ENCODE measurements around the gene ANO6. TPM values are rescaled to one million over a fixed set of nuclear protein-coding genes. Genes with fewer than 3 reads are reported as not detected.
A peak's percentile ranks its signal among the peaks of the same experiment; 100 is the strongest.

ANO6 gene
- total and polyA plus RNA-seq, 2 of the 4 experiments (the other 2 are of a cell fraction), result 21.6 to 41.0 TPM

GRCh38 chr12:45282411-45282810 lies 66.5 kb downstream of the ANO6 start:
- H3K4ac ChIP-seq (ENCODE audit: low read depth, low read length), result no peak overlapping the region; the same call in 1 of the 2 replicates
- peaks cover 21% of the 10 kb centered on the region for H3K4me1 ChIP-seq (ENCODE audit: control insufficient read depth, insufficient read depth, low read length)
- no peak overlapping the region for H3K23ac ChIP-seq (ENCODE audit: low read depth, low read length)
- H2AFZ ChIP-seq (replicated peaks; ENCODE audit: low read length, poor library complexity), result no peak overlapping the region
- H4K8ac ChIP-seq (ENCODE audit: low read depth in 2 of 2, low read length in 2 of 2), result no peak overlapping the region
- H4K91ac ChIP-seq (ENCODE audit: insufficient read depth, low read depth, low read length), result no peak overlapping the region
- H2BK5ac ChIP-seq (ENCODE audit: low read depth, low read length, poor library complexity, severe bottlenecking), result no peak overlapping the region
- intact Hi-C loops (cut with micrococcal nuclease) (loop anchor here (5.0 kb wide), 1 partner anchor 105 kb away; no protein-coding TSS in a partner anchor), in situ Hi-C loops (cut with MboI; ENCODE audit: low sequenced_read_pairs) (no loop called here), dilution Hi-C loops (cut with HindIII; ENCODE audit: low sequenced_read_pairs, unreplicated experiment) (no loop called here)
- 0 out of 2 replicates have a peak, but pooled peaks cover 5% of the 10 kb centered on the region for H4K20me1 ChIP-seq (ENCODE audit: insufficient read depth, low read length)
- no peaks in the 10 kb centered on the region for H3K27me3 ChIP-seq (ENCODE audit: control insufficient read depth, insufficient read depth, low read length)
- H2BK15ac ChIP-seq (ENCODE audit: low read depth, low read length), result peak overlapping the region; percentile 28; the same call in 1 of the 3 replicates
- DNase-seq (no peak), ATAC-seq (ENCODE audit: low read depth) (no peak)
- ChIA-PET POLR2A (ENCODE audit: unreplicated experiment) (no interaction called here), CTCF (no interaction called here)
- H3K36me3 ChIP-seq (ENCODE audit: control insufficient read depth, insufficient read depth, low read length), result peaks cover 3% of the 10 kb centered on the region
- peaks cover 36 to 73% of the 10 kb centered on the region in 2 experiments for H3K79me1 ChIP-seq (ENCODE audit: low read depth in 1 of 2, low read length in 2 of 2)
- no peak overlapping the region for H3K27ac ChIP-seq (ENCODE audit: insufficient read depth, low read length)
- WGBS, 2 experiments (ENCODE audit: extremely low coverage in 2 of 2, insufficient read length in 1 of 2), result 93% methylated on average over 2 of the region's 4 CpGs; no CpG with 5 or more reads in 1 of the 2 experiments
- H3K9me3 ChIP-seq (ENCODE audit: control insufficient read depth, insufficient read depth, low read length), result no peaks in the 10 kb centered on the region
- H3K9ac ChIP-seq (ENCODE audit: low read depth, low read length), result no peak overlapping the region
- no peak overlapping the region for H3K56ac ChIP-seq (ENCODE audit: extremely low read depth, insufficient read depth, low read length)
- H3K9me1 ChIP-seq (ENCODE audit: insufficient read depth, low read length), result peaks cover 14% of the 10 kb centered on the region
- no peak overlapping the region for H4K5ac ChIP-seq (ENCODE audit: low read depth, low read length)
- no peak overlapping the region for H2AK5ac ChIP-seq (ENCODE audit: low read depth, low read length)
- TF ChIP-seq SMC3 (IDR thresholded peaks at IDR 0.05; ENCODE audit: low read depth, low read length) (no peak), MAZ (IDR thresholded peaks at IDR 0.05; ENCODE audit: borderline replicate concordance, low read depth, low read length) (no peak), RAD21 (IDR thresholded peaks at IDR 0.05; ENCODE audit: low read length) (no peak), MAFK (IDR thresholded peaks at IDR 0.05; ENCODE audit: low read depth, low read length) (no peak), MXI1 (IDR thresholded peaks at IDR 0.05; ENCODE audit: borderline replicate concordance, low read depth, low read length) (no peak), POLR2A (IDR thresholded peaks at IDR 0.05; ENCODE audit: low read depth, low read length) (no peak), CTCF (conservative IDR thresholded peaks at IDR 0.05; ENCODE audit: low read depth, low read length) (no peak), CHD1 (IDR thresholded peaks at IDR 0.05; ENCODE audit: low read depth, low read length) (no peak), FOS (IDR thresholded peaks at IDR 0.05; ENCODE audit: low read depth, low read length) (no peak), USF2 (IDR thresholded peaks at IDR 0.05; ENCODE audit: low read depth, low read length) (no peak), RCOR1 (IDR thresholded peaks at IDR 0.05; ENCODE audit: insufficient replicate concordance, low read length) (no peak), NFE2L2 (IDR thresholded peaks at IDR 0.05; ENCODE audit: low read depth, low read length) (no peak), BHLHE40 (IDR thresholded peaks at IDR 0.05; ENCODE audit: low read depth, low read length) (no peak)
- no peak overlapping the region for H3K18ac ChIP-seq (ENCODE audit: low read depth, low read length)
- no peak overlapping the region for H2BK120ac ChIP-seq (ENCODE audit: low read depth, low read length)
- no peak overlapping the region for H2BK20ac ChIP-seq (ENCODE audit: low read depth, low read length)
- no TSS peak for BruUV-seq (replicated peaks)
- no peak overlapping the region for H2AK9ac ChIP-seq (replicated peaks; ENCODE audit: low read depth, low read length, poor library complexity)
- H3K4me2 ChIP-seq (ENCODE audit: low read depth, low read length), result no peak overlapping the region
- no peak overlapping the region for H3K4me3 ChIP-seq (ENCODE audit: insufficient read depth, low read depth, low read length)
- H3K14ac ChIP-seq (replicated peaks; ENCODE audit: low read depth, low read length), result no peak overlapping the region

Measured in IMR-90 (cell line).